Measurements from ENCODE around the gene HIP1R.

HIP1R gene

GRCh38 chr12:122830517-122831214, 4.6 kb upstream of the HIP1R start:
- no peak for DNase-seq

- DNase-seq = peak; percentile 16
Measured at GRCh38 chr12:122834104-122834920, 945 bp upstream of the HIP1R start.

DNA sequence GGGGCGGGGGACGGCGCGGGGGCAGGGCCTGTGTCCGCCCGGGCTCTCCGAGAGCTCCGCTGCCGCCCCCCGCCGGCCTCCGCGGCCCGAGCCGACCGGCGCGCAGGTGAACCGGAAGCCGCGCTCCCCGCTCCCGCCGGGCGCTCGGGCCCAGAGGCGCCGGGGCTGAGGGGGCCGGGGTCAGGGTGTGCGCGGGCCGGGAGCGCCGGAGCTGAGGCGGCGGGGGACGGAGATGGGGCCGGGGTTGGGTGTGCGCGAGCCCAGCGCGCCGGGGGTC, 431 bp downstream of the HIP1R start:
- peak; percentile 34 for DNase-seq

DNA sequence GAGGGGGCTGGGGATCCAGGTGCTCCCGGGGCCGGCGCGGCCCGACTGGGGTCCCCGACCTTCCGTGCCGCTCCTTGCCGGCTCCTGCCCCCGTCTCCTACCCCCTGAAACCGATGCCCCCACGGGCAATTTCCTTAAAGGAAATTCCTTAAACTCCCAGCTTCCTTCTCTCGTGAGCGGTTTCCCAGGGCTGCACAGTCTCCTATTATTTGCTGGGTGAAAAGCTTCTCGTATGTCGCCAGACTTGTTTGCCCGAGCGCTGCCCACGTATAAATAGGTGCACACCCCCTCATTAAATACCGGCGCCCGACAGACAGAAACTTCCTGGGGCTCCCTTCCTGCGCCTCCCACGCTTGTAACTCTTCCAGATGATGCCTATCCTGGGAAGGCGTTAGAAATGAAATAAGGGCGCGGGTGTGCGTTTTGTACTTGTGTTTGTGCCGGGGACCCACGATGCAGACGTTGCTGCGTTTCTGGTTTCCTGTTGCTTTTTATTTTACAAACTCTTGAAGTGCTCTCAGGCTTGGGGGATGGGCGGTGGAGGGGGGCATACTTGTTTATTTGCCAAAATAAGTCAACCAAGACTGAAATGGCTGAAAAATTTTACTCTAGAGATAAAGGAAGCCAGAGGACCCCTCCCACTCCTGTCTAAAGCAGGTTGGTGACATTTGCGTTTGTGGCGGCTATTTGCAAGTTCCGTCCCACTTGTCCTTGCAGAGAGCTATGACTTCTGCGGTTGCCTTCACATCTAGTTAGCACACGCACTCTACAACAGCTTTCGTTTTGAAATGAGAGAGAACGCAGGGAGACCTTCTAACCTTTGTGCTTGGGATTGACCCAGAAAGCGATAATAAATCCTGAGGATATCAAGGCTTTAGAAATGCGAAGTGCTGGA, 1.0 kb downstream of the HIP1R start:
- peak; percentile 69 for DNase-seq

GRCh38 chr12:122837306-122838265, 2.3 kb downstream of the HIP1R start:
- no peak for DNase-seq

GRCh38 chr12:122838841-122839240, 3.6 kb downstream of the HIP1R start:
- no peak for DNase-seq

DNA sequence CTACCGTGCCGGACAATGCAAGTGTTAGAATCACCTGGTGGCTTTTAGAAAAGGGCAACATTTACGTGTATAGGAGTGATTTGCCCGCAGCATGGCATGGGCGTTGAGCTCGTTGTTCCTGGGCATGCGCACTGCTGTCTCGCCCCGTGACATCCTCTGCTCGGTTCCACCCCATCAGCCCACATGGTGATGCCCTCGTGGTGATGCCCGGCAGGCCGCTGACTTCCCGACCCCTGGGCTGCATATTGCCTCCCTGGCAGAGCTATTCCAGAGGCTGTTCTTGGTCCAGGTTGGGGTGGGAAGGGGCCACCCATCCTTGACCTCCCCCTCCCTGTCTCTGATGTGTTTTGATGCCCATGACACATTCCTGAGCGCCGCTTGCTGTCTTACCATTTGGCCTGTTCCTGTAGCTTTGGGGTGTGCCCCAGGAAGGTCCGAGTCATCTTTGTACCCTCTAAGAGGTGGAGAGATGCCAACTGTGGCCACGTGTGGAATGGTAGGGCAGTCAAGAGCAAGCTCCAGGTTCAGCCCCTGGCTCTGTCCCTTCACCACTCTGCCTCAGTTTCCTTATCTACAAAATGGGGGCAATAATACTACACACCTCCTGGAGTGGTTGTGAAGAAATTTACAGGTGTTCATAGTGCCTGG, 4.8 kb downstream of the HIP1R start:
- no peak for DNase-seq

GRCh38 chr12:122840580-122841513, 5.6 kb downstream of the HIP1R start:
- DNase-seq = no peak

DNA sequence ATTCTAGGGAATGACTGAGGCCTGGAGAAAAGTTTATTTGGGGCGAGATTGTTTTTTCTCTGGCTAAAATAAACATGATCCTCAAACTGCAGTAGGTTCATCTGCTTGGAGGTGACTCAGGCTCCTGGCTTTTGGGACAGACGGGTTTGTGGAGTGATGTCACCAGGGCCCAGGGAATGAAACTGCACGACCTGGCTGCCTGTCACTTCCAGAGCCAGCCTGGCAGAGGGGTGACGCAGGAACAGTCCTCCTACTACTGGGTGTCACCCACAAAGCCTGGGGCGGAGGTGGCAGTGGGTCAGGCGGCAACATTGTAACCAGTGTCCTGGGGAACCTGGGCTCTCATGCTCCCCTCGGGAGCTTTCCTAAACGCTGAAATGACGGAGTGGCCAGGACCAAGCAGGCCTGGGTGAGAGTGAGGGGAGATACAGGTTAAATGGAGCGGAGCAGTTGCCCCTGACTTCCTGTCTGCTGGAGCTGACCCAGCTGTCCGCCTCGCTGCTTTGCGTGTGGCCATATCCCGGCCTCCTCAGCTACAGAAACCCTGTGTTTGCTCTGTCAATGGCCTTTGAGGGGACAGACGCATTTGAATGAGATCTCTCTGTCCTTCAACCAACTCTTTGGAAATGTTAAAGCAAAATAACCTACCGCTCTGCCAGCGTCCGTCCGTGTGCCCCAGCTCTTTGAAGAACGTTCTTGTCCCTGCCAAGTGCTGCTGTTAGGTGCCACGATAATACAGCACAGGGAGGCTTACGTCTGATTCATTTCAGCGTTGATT, 6.5 kb downstream of the HIP1R start:
- no peak for DNase-seq

- DNase-seq = no peak
Measured at GRCh38 chr12:122842505-122843405, 7.5 kb downstream of the HIP1R start.

GRCh38 chr12:122843455-122843854, 8.2 kb downstream of the HIP1R start:
- DNase-seq = no peak

DNA sequence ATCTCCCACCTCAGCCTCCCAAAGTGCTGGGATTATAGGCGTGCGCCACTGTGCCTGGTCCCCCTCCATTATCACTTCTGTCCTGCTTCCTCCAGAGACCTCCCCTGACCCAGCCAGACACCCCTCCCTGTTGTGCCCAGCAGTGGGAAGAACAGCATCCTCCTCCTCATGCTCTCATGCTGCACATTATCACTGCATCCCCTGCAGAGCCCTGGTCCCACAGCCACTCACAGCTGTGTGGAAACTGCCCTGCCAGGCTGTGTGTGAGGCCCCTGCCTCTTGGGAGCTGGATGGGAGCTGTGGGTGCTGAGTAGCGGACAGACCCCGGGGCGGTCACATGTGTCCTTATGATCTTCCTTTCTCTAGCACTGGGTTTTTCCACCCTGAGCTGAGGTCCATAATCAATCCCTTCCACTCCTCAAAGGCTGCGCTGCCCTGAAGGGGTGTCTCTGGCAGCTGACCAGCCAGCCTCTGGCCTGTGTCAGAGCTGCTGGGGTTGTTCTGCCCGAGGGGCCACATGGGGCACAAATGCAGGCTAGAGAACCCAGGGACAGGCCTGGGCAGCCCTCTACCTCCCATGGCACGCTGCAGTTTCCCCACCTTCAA, 9.2 kb downstream of the HIP1R start:
- no peak for DNase-seq

- DNase-seq = no peak
Measured at GRCh38 chr12:122845041-122845864, 10.0 kb downstream of the HIP1R start.

DNA sequence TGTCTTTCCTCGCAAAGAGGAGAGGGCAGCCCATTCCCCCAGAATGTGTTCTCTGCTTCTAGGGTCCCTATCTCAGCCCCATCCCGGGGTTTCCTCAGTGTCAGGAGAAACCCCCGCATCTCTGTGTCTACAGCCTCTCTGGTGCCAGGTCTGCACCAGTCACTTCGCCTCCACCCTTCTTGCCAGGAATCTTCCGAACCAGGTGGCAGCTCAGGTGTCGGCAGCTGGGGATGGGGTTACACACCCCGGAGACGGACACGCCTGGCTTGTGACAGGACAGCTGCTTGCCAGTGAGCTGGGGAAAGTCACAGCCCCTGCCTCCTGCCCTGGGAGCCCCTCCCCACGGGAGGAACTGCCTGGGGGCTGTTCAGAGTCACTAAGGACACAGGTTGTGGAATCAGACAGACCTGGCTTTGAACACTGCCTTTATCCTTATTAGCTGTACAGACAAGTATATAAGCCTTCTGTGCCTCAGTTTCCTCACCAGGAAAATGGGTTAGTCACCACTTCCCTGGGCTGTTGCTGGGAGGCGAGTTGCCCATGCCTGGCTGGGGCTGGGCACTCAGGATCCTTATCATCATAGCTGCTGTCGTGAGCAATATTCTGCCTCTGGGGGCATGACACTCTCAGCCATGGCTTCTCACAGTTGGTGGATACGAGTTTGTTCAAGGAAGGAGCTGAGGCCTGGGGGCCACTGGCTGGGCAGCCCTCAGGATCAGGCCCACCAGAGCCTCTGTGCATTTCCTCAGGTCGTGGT, 10.8 kb downstream of the HIP1R start:
- DNase-seq = no peak

GRCh38 chr12:122846622-122847515, 11.6 kb downstream of the HIP1R start:
- DNase-seq = no peak

- DNase-seq = no peak
Measured at GRCh38 chr12:122847516-122847836, 12.2 kb downstream of the HIP1R start.

Data from activated CD4-positive, alpha-beta T cell treated with anti-CD3 and anti-CD28 coated beads, Interleukin-10, Interleukin-2, amounts not matched to agents 100 ng/mL and 50 ng/mL, durations not matched to agents 16 hours and 8 hours (primary cell).